IMR-90 (cell line): ENCODE data around the gene KLHL42. TPM values are rescaled to one million over a fixed set of nuclear protein-coding genes. Genes with fewer than 3 reads are reported as not detected.

Source experiments
- ATAC-seq: fragments of 200-7000 bp; cut with Tn5 transposase; 2 replicates; pipeline ENCODE4 v1.9.1; 2020; ENCODE audit warnings: low read depth, mild to moderate bottlenecking, moderate library complexity
- BruUV-seq: library from RNA; stranded (reverse); fragments of 400-500 nt; replicated peaks from 2 replicates; lab custom pipeline; 2021; lab: Mats Ljungman, UMichigan
- CTCF ChIA-PET: fragments of 300-600 bp; formaldehyde crosslinking; extraction: SDS; loops from one replicate; lab custom pipeline; 2021; ENCODE audit warnings: antibody characterized with exemption; lab: Yijun Ruan, JAX
- POLR2A ChIA-PET: fragments of 300-600 bp; sonication (Branson Sonifier 250); formaldehyde crosslinking; loops from one replicate; lab custom pipeline; 2022; ENCODE audit warnings: antibody characterized with exemption; ENCODE audit not compliant: unreplicated experiment; lab: Charles Lee
- DNase-seq: peaks from one replicate; pipeline ENCODE4 v3.0.0; 2013
- H2AFZ ChIP-seq: replicated peaks from 2 replicates; pipeline ENCODE3; 2013; ENCODE audit warnings: low read length, mild to moderate bottlenecking; ENCODE audit not compliant: poor library complexity
- H2AK5ac ChIP-seq: 2 replicates; pipeline ENCODE4 v1.6.1; 2013; ENCODE audit warnings: low read depth, low read length, inconsistent platforms
- H2AK9ac ChIP-seq: replicated peaks from 2 replicates; pipeline ENCODE3; 2013; ENCODE audit warnings: mild to moderate bottlenecking, low read depth, low read length, moderate library complexity; ENCODE audit not compliant: poor library complexity
- H2BK120ac ChIP-seq: 2 replicates; pipeline ENCODE4 v1.6.1; 2013; ENCODE audit warnings: low read depth, low read length, inconsistent platforms
- H2BK15ac ChIP-seq: 3 replicates; pipeline ENCODE4 v1.6.1; 2013; ENCODE audit warnings: low read depth, low read length, inconsistent platforms
- H2BK20ac ChIP-seq: 2 replicates; pipeline ENCODE4 v1.6.1; 2013; ENCODE audit warnings: low read depth, mild to moderate bottlenecking, inconsistent platforms, low read length, moderate library complexity
- H2BK5ac ChIP-seq: 2 replicates; pipeline ENCODE4 v1.6.1; 2013; ENCODE audit warnings: mild to moderate bottlenecking, low read depth, low read length, inconsistent platforms; ENCODE audit not compliant: poor library complexity, severe bottlenecking
- H3K14ac ChIP-seq: replicated peaks from 2 replicates; pipeline ENCODE4 v1.6.1; 2013; ENCODE audit warnings: low read depth, low read length, inconsistent platforms
- H3K18ac ChIP-seq: 2 replicates; pipeline ENCODE4 v1.6.1; 2013; ENCODE audit warnings: low read depth, low read length, control low read depth
- H3K23ac ChIP-seq: 2 replicates; pipeline ENCODE4 v1.6.1; 2013; ENCODE audit warnings: low read depth, low read length, inconsistent platforms
- H3K27ac ChIP-seq: 2 replicates; pipeline ENCODE4 v1.5.1; 2013; ENCODE audit warnings: mild to moderate bottlenecking, control low read depth, low read length; ENCODE audit not compliant: insufficient read depth
- H3K27me3 ChIP-seq: 2 replicates; pipeline ENCODE4 v1.6.1; 2013; ENCODE audit warnings: low read length; ENCODE audit not compliant: control insufficient read depth, insufficient read depth
- H3K36me3 ChIP-seq: 2 replicates; pipeline ENCODE4 v1.6.1; 2013; ENCODE audit warnings: low read length, mixed read lengths; ENCODE audit not compliant: control insufficient read depth, insufficient read depth
- H3K4ac ChIP-seq: 2 replicates; pipeline ENCODE4 v1.6.1; 2013; ENCODE audit warnings: low read depth, low read length, inconsistent platforms
- H3K4me1 ChIP-seq: 2 replicates; pipeline ENCODE4 v1.6.1; 2013; ENCODE audit warnings: low read length, mixed read lengths; ENCODE audit not compliant: control insufficient read depth, insufficient read depth
- H3K4me2 ChIP-seq: 2 replicates; pipeline ENCODE4 v1.6.1; 2013; ENCODE audit warnings: low read depth, mild to moderate bottlenecking, control low read depth, low read length, moderate library complexity
- H3K4me3 ChIP-seq: 2 replicates; pipeline ENCODE4 v1.5.1; 2013; ENCODE audit warnings: low read depth, mild to moderate bottlenecking, control low read depth, low read length, moderate library complexity; ENCODE audit not compliant: insufficient read depth
- H3K56ac ChIP-seq: 2 replicates; pipeline ENCODE4 v1.6.1; 2013; ENCODE audit warnings: low read length, inconsistent platforms; ENCODE audit not compliant: insufficient read depth; ENCODE audit errors: extremely low read depth
- H3K79me1 ChIP-seq, 2 experiments: 2 replicates each; pipeline ENCODE4 v1.6.1; 2013; ENCODE audit warnings: low read length in 2 of 2, inconsistent platforms in 1 of 2, low read depth in 1 of 2
- H3K9ac ChIP-seq: 2 replicates; pipeline ENCODE4 v1.6.1; 2013; ENCODE audit warnings: low read depth, low read length, control low read depth
- H3K9me1 ChIP-seq: 2 replicates; pipeline ENCODE4 v1.6.1; 2013; ENCODE audit warnings: low read length, inconsistent platforms; ENCODE audit not compliant: insufficient read depth
- H3K9me3 ChIP-seq: 2 replicates; pipeline ENCODE4 v1.6.1; 2013; ENCODE audit warnings: low read length; ENCODE audit not compliant: control insufficient read depth, insufficient read depth
- H4K20me1 ChIP-seq: 2 replicates; pipeline ENCODE4 v1.6.1; 2013; ENCODE audit warnings: low read length, inconsistent platforms; ENCODE audit not compliant: insufficient read depth
- H4K5ac ChIP-seq: 2 replicates; pipeline ENCODE4 v1.6.1; 2013; ENCODE audit warnings: mild to moderate bottlenecking, low read depth, low read length, control low read depth
- H4K8ac ChIP-seq, 2 experiments: 2 replicates each; pipeline ENCODE4 v1.6.1; 2013; ENCODE audit warnings: low read depth in 2 of 2, low read length in 2 of 2, control low read depth in 1 of 2, inconsistent platforms in 1 of 2
- H4K91ac ChIP-seq: 2 replicates; pipeline ENCODE4 v1.6.1; 2013; ENCODE audit warnings: low read depth, low read length, inconsistent platforms; ENCODE audit not compliant: insufficient read depth
- BHLHE40 ChIP-seq: fragments of 150-350 bp; IDR thresholded peaks from 2 replicates; pipeline ENCODE4 v1.6.1; 2016; ENCODE audit warnings: mild to moderate bottlenecking, low read depth, low read length
- CEBPB ChIP-seq: IDR thresholded peaks from 2 replicates; pipeline ENCODE4 v1.6.1; 2012; ENCODE audit warnings: low read depth, low read length, improper control_type of control experiment
- RFX5 ChIP-seq: IDR thresholded peaks from 2 replicates; pipeline ENCODE4 v1.8.0; 2012; ENCODE audit warnings: low read depth, mild to moderate bottlenecking, low read length, moderate library complexity
- WGBS, 2 experiments: methylation state at CpG; one replicate each; pipeline versions ENCODE4 v1.1.5 to v1.1.7; 2013; ENCODE audit warnings: missing lambda C conversion rate in 2 of 2; ENCODE audit not compliant: insufficient read length in 1 of 2; ENCODE audit errors: extremely low coverage in 2 of 2; 5-methylcytosine and 5-hydroxymethylcytosine counted together
- dilution Hi-C: fragments of 300-500 bp; cut with HindIII; formaldehyde crosslinking; loops from one replicate; pipeline ENCODE4 v1.14.3; 2018; ENCODE audit warnings: low sequenced_read_pairs; ENCODE audit not compliant: unreplicated experiment
- in situ Hi-C: fragments of 300-500 bp; cut with MboI; formaldehyde crosslinking; loops from 3 replicates; pipeline ENCODE4 v1.14.3; 2019; ENCODE audit warnings: low sequenced_read_pairs, inconsistent platforms, mixed read lengths
- intact Hi-C: fragments of 100-400 bp; cut with micrococcal nuclease; formaldehyde crosslinking; loops from 2 replicates; pipeline ENCODE4 v1.10.0; 2022
- polyA plus RNA-seq, 3 experiments: library from polyadenylated mRNA; depleted of rRNA; stranded (reverse); fragments of >200 nt; gene quantifications; 2 replicates each; pipeline ENCODE4 v1.2.3, GENCODE V29; 2012; ENCODE audit warnings: low replicate concordance in 1 of 3
- total RNA-seq: library from RNA; depleted of rRNA; stranded (reverse); fragments of >200 nt; gene quantifications from 2 replicates; pipeline ENCODE4 v1.2.3, GENCODE V29; 2012

The KLHL42 gene
- total and polyA plus RNA-seq, 2 of the 4 experiments (the other 2 are of a cell fraction) = 16.7 to 28.3 TPM

- dilution Hi-C loops (no loop called here), in situ Hi-C loops (no loop called here), intact Hi-C loops (loop anchor here (5.0 kb wide), 2 partner anchors 101 to 331 kb away; no protein-coding TSS in a partner anchor)
- H2BK5ac ChIP-seq = no peak overlapping the region
- no peak overlapping the region for H3K4ac ChIP-seq
- no peak overlapping the region for H3K56ac ChIP-seq
- H3K9me3 ChIP-seq = no peaks in the 10 kb centered on the region
- H2AFZ ChIP-seq = no peak overlapping the region
- no peak overlapping the region for H2AK5ac ChIP-seq
- H4K8ac ChIP-seq = no peak overlapping the region
- BruUV-seq = no TSS peak
- no peak overlapping the region for H4K5ac ChIP-seq
- no peak for ATAC-seq
- no peak overlapping the region for H2AK9ac ChIP-seq
- TF ChIP-seq BHLHE40 (no peak), RFX5 (no peak), CEBPB (no peak)
- H3K23ac ChIP-seq = no peak overlapping the region
- no peak overlapping the region for H3K4me2 ChIP-seq
- H4K20me1 ChIP-seq = no peaks in the 10 kb centered on the region
- no peak overlapping the region for H3K4me3 ChIP-seq
- H2BK120ac ChIP-seq = no peak overlapping the region
- H3K79me1 ChIP-seq = no peaks in the 10 kb centered on the region
- peaks cover 3% of the 10 kb centered on the region; the same call in 1 of the 2 replicates for H3K9me1 ChIP-seq
- H3K18ac ChIP-seq = no peak overlapping the region
- H3K14ac ChIP-seq = no peak overlapping the region
- no CpG with 5 or more reads among the region's 5 CpGs for WGBS, 2 experiments
- H3K9ac ChIP-seq = no peak overlapping the region
- ChIA-PET POLR2A (no interaction called here), CTCF (interaction anchor here (0.9 kb wide), 1 partner anchor 99 kb away, joined by 3 read pairs; no protein-coding TSS in a partner anchor)
- no peaks in the 10 kb centered on the region for H3K27me3 ChIP-seq
- peak; percentile 24 for DNase-seq
- no peak overlapping the region for H2BK15ac ChIP-seq
- H3K36me3 ChIP-seq = no peaks in the 10 kb centered on the region
- no peak overlapping the region for H4K91ac ChIP-seq
- peaks cover 6% of the 10 kb centered on the region; the same call in 1 of the 2 replicates for H3K4me1 ChIP-seq
- H2BK20ac ChIP-seq = no peak overlapping the region
- H3K27ac ChIP-seq = no peak overlapping the region
Measured at GRCh38 chr12:27841392-27841882, 61.4 kb downstream of the KLHL42 start.
